ENCODE data around the gene MEAK7. TPM values are rescaled to one million over a fixed set of nuclear protein-coding genes. Genes with fewer than 3 reads are reported as not detected.
A peak's percentile ranks its signal among the peaks of the same experiment; 100 is the strongest.

MEAK7 gene
- total RNA-seq, 2 donors from 2014 or later, result 17.0 to 23.4 TPM

- Histone ChIP-seq H3K4me3 (no peak overlapping the region), H3K9ac (ENCODE audit: low read depth in 2 of 2, low read length in 2 of 2) (no peak overlapping the region), H3K36me3 (peaks cover 5% of the 10 kb centered on the region), H3K27ac (no peak overlapping the region), H3K4me1 (no peaks in the 10 kb centered on the region), H3K27me3 (no peaks in the 10 kb centered on the region), H3K9me3 (no peaks in the 10 kb centered on the region)
- no peak for TF ChIP-seq CTCF (IDR thresholded peaks at IDR 0.05)
- intact Hi-C loops (cut with DNase I), result loop anchor here (10.0 kb wide), 2 partner anchors 301 to 521 kb away; partner anchors contain the start of genes NECAB2 and TAF1C
- no peak for DNase-seq
Observed at GRCh38 chr16:84486126-84486525, 18.3 kb downstream of the MEAK7 start.

GRCh38 chr16:84485255-84486010, 19.0 kb downstream of the MEAK7 start:
- Histone ChIP-seq H3K4me1 (no peaks in the 10 kb centered on the region), H3K27me3 (no peaks in the 10 kb centered on the region), H3K9ac (ENCODE audit: low read depth in 2 of 2, low read length in 2 of 2) (no peak overlapping the region), H3K4me3 (no peak overlapping the region), H3K36me3 (peaks cover 5% of the 10 kb centered on the region), H3K27ac (no peak overlapping the region), H3K9me3 (no peaks in the 10 kb centered on the region)
- peak; percentile 12 for DNase-seq
- TF ChIP-seq CTCF (IDR thresholded peaks at IDR 0.05), result no peak
- intact Hi-C loops (cut with DNase I), result loop anchor here (10.0 kb wide), 2 partner anchors 301 to 521 kb away; partner anchors contain the start of genes NECAB2 and TAF1C

- TF ChIP-seq CTCF (IDR thresholded peaks at IDR 0.05), result peak; percentile 74
- no peaks in the 10 kb centered on the region for H3K4me1 ChIP-seq
- H3K27ac ChIP-seq, result no peak overlapping the region
- DNase-seq, result peak; percentile 70
- H3K36me3 ChIP-seq, result peaks cover 5% of the 10 kb centered on the region
- no peaks in the 10 kb centered on the region for H3K27me3 ChIP-seq
- no peak overlapping the region for H3K4me3 ChIP-seq
- H3K9me3 ChIP-seq, result no peaks in the 10 kb centered on the region
- intact Hi-C loops (cut with DNase I), result loop anchor here (5.0 to 10.0 kb wide), 3 partner anchors 207 to 520 kb away; partner anchors contain the start of genes NECAB2 and TAF1C
- H3K9ac ChIP-seq (ENCODE audit: low read depth in 2 of 2, low read length in 2 of 2), result no peak overlapping the region
Observed at GRCh38 chr16:84484579-84485254, 19.7 kb downstream of the MEAK7 start.

- H3K27me3 ChIP-seq, result no peaks in the 10 kb centered on the region
- intact Hi-C loops (cut with DNase I), result loop anchor here (5.0 to 10.0 kb wide), 3 partner anchors 207 to 519 kb away; partner anchors contain the start of genes NECAB2 and TAF1C
- H3K9ac ChIP-seq (ENCODE audit: low read depth in 2 of 2, low read length in 2 of 2), result no peak overlapping the region
- H3K27ac ChIP-seq, result no peak overlapping the region
- H3K4me1 ChIP-seq, result no peaks in the 10 kb centered on the region
- no peaks in the 10 kb centered on the region for H3K9me3 ChIP-seq
- H3K4me3 ChIP-seq, result no peak overlapping the region
- peak; percentile 8 for DNase-seq
- no peak for TF ChIP-seq CTCF (IDR thresholded peaks at IDR 0.05)
- H3K36me3 ChIP-seq, result peaks cover 5% of the 10 kb centered on the region
Observed at GRCh38 chr16:84483882-84484565, 20.4 kb downstream of the MEAK7 start.

Measured in colonic mucosa (tissue), 4 donors.